HG02623 (cell line): ENCODE measurements around the gene TOM1L1.
"Not testable (repeated sequence)": the region's sequence is repeated elsewhere in the genome, so short reads cannot be mapped to it uniquely, and the experiment has no call there.

Experiments used
- ATAC-seq: cut with Tn5 transposase; IDR thresholded peaks from one replicate; pipeline ENCODE4 v1.9.1; 2021; ENCODE audit warnings: moderate library complexity; ENCODE audit not compliant: unreplicated experiment

TOM1L1 gene

GRCh38 chr17:54900457-54901229 lies at the start of gene TOM1L1:
Gene TOM1L1, plus strand, starts transcription at chr17:54900852. Its CDS starts 14 bp downstream, at chr17:54900866.
- peak; percentile 61 for ATAC-seq

DNA sequence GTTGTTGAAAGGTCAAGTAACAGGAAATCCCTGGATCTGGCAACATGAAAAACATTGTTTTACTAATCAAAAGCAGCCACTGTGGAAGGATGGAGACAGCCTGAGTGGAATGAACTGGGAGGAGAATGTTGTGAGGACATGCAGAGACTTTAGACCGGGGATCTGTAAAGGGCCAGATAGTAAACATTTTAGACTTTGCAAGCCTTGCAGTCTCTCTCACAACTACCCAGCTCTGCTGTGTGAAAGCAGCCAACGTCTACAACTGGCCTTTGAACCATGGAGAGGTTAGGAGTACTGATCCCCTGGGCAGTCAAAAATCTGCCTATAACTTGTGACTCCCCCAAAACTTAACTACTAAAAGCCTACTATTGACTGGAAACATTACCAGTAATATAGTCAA lies 41.5 kb upstream of the TOM1L1 start:
- no peak for ATAC-seq

DNA sequence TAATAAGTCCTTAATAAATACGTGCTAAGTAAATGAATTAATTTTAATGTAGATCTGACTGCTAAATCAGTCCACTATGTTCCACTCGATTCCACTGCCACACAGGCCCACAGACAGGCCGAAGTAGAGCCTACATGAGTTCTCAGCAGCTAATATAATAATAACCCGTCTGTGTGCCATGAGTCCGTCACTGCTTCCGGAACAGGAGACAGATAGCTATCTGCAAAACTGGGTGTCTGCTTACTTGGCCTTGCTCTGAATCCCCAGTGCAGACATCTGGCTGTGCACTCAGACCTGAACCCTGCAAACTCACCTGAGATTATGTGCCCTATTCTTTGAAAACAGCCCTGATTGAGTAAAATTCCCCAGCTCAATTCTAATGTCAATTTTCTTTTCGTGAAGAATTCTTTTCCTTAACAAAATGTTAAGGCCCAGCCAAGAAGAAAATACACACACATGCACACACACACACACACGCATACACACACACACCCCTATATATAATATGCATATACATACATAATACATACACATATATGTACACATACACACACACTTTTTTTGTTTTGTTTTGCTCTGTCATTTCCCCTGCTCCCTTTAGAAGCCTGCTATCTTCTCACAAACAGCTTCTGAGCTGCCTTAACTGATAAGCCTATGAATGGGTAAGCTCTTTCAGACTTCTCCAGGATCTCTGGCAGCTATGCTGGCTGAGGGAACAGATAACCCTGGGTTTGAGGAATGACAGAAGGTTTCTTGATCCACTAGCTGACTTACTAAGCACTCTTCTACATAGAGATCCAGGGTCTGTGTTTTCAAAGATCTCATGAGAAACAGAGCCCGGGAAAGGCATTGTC lies 39.8 kb upstream of the TOM1L1 start:
- ATAC-seq = no peak

GRCh38 chr17:54861471-54861983 lies 39.1 kb upstream of the TOM1L1 start:
- ATAC-seq = no peak

DNA sequence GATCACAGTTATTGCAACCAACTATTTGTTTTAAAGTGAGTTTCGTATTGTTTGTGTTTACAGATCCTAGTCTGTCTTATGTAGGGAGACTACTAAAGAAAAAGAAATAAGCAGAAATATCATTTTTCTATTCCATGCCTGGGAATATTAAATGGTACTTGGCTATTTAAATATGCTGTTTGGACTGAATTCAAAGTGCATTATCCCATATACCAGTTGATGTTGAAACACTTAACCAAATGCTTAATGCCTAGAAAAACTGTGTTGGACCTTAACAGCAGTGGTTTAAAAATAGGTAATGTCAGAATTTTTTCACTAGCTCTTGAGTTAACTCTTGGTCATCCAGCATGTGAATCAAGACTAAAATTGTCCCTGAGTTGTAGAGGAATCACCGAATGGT lies 37.5 kb upstream of the TOM1L1 start:
- ATAC-seq = no peak

GRCh38 chr17:54864070-54864469 lies 36.6 kb upstream of the TOM1L1 start:
- no peak for ATAC-seq

GRCh38 chr17:54864636-54865356 lies 35.9 kb upstream of the TOM1L1 start:
- ATAC-seq = no peak

DNA sequence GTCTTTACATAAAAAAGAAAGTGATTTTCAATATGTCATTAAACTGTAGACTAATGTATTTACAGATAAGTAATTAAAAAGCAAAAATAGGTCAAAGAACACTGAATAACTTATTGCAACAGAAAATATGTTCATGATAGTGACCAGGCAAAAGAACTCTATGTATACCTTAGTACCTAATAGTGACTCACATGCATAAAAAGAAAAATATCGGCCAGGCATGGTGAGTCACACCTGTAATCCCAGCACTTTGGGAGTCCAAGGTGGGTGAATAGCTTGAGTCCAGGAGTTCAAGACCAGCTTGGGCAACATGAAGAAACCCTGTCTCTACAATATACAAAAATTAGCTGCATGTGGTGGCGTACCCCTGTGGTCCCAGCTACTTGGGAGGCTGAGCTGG lies 33.0 kb upstream of the TOM1L1 start:
- ATAC-seq = no peak

DNA sequence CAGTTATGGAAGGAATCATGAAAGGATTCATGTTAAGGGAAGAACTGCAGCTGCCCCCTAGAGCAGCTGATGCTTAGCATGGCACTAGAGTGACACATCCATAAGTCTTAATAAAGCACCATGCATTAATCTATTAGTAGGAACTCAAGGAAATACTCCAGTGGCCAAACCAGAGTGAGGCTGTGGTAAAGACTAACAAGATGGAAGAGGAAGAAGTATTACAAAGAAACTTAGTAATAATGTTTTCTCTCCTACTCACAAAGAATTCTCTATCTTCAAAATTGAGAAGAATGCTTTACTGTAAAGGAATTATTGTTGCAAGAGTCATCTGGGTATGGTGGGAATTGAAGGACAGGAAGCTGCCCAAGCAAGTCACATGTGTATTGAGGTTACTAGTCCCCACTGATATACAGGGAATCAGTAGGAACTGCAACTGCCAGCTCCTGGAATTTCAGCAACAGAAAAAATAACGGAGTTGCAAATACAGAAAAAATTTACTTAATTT lies 29.9 kb upstream of the TOM1L1 start:
- ATAC-seq = no peak

DNA sequence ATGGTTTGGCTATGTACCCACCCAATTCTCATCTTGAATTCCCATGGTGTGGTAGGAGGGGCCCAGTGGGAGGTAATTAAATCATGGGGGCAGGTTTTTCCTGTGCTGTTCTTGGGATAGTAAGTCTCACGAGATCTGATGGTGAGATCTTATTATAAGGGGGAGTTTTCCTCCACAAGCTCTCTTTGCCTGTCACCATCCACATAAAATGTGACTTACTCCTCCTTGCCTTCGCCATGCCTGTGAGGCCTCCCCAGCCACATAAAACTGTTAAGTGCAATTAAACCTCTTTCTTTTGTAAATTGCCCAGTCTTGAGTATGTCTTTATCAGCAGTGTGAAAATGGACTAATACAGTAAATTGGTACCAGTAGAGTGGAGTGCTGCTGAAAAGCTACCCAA lies 24.7 kb upstream of the TOM1L1 start:
- ATAC-seq = not testable (repeated sequence)

DNA sequence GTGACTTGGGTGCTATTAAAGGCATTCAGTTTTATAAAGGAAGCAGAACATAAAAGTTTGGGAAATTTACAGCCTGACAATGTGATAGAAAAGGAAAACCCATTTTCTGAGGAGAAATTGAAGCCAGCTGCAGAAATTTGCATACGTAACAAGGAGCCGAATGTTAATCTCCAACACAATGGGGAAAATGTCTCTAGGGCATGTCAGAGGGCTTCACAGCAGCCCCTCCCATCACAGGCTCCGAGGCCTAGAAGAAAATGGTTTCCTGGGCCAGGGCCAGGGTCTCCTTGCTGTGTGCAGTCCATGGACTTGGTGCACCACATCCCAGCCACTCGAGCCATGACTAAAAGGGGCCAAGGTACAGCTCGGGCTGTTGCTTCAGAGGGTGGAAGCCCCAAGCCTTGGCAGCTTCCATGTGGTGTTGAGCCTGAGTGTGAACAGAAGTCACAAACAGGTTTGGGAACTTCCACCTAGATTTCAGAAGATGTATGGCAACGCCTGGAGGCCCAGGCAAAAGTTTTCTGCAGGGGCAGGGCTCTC lies 23.9 kb upstream of the TOM1L1 start:
- ATAC-seq = no peak

DNA sequence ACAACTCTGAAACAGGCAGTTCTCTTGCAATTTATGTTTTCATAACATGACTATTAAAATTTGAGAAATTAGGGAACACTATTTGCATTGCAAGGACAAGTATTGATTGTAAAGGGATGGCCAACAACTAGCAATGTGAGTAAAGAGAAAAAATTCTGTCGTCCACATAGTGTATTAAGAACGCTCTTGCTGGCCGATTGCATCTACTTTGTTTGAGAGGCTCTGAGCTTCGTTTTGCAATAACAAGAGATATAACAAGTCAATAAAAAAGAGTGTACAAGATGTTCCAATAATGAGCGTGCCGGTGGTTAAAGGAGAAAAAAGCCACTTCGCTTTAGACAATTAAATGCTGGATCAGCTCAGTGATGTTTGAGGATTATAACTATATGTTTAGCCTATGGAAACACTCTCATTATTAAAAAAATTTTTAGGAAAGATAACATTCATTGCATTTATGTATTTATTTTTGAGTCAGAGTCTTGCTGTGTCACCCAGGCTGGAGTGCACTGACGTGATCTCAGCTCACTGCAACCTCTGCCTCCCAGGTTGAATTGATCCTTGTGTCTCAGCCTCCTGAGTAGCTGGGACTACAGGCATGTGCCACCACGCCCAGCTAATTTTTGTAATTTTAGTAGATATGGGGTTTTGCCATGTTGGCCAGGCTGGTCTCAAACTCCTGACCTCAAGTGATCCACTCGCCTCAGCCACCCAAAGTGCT lies 19.2 kb upstream of the TOM1L1 start:
- ATAC-seq = no peak

GRCh38 chr17:54882371-54882770 lies 18.3 kb upstream of the TOM1L1 start:
- no peak for ATAC-seq

GRCh38 chr17:54882950-54883349 lies 17.7 kb upstream of the TOM1L1 start:
- peak; percentile 80 for ATAC-seq

DNA sequence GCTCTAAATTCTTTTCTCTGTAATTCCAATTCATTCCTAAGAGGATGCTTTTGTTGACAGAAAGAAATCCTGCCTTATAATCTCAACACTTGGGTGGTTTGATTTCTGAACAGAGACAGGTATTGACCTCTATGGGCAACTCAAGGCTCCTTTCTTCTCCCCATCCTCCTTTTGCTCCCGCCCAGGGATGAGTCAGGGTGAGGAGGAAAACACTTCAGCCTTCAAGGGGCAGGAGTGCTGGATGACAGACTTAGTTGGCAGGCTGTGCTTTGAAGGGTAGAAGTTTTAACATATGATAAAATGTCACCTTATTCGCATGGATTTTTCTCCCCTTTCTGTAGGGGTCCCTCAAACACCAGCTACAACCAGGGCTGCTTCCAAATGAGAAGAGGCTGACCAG lies 16.7 kb upstream of the TOM1L1 start:
- no peak for ATAC-seq

GRCh38 chr17:54887787-54888186 lies 12.9 kb upstream of the TOM1L1 start:
- no peak for ATAC-seq

DNA sequence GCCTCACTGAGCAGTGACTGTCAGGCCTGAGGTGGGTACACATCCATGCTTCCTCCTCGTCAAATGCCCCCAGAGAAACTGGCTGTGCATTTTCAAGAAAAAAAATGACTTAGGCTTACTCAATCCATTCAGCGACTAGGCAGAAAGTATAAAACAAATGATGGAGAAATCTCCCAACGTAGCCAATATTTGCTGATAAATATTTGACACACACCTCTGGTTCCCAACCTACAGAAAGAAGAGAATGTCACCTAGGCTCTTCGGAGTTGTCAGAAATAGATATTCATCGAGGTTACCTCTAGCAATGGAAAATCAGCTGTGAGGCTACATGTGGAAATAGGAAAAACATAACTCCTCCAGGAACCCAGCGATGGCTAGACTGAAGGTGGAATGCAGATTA lies 12.4 kb upstream of the TOM1L1 start:
- ATAC-seq = no peak

DNA sequence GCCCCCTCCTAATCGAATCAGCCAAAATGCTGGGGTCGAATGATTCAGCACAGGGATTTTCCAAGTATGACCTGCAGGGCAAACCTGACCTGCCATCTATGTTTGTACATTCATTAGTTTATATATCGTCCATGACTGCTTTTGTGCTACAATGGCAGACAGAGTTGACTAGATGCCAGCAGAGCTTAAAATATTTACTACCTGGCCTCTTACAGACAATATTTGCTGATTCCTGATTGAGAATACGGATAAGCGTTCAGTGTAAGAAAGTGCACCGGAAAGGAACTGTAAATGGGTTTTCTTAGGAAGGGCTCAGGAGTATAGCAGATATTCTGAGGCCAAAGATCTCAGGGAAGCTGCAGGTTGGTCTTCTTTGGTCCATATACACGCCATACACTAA lies 11.7 kb upstream of the TOM1L1 start:
- no peak for ATAC-seq

- ATAC-seq = no peak
These were observed 9.4 kb upstream of the TOM1L1 start for GRCh38 chr17:54891176-54891821.

DNA sequence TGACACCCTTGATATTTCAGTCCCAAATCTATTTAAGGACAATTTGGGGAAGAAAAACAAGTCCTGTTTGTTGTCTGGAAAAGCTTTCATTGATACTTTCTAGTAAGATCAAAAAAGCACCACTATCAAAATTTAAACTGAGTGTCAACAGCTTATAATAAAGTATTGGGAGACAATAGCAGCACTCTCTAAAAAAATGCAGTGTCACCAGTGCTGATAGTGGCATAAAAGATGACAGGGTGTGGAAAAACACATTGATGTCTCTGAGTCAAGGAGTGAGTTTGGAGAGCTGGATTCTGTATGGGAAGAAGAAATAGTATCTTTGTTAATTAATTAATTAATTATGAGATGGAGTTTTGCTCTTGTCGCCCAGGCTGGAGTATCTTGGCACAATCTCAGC lies 8.3 kb upstream of the TOM1L1 start:
- no peak for ATAC-seq
